RKO (cell line): ENCODE data around the gene PRRT3.
"Not testable (repeated sequence)": the region's sequence is repeated elsewhere in the genome, so short reads cannot be mapped to it uniquely, and the experiment has no call there.

Source experiments
- DNase-seq: peaks from one replicate; pipeline ENCODE4 v3.0.0-alpha.2; 2016; ENCODE audit warnings: low spot score

The PRRT3 gene

GRCh38 chr3:9917820-9918219, 34.4 kb downstream of the PRRT3 start:
- no peak for DNase-seq

- peak; percentile 96 for DNase-seq
Measured at GRCh38 chr3:9916734-9917680, 35.2 kb downstream of the PRRT3 start, which contains the start of gene IL17RC. TSS of gene IL17RC (plus strand) at chr3:9917098. CDS start at chr3:9917316, 218 bp downstream.

GRCh38 chr3:9916346-9916733, 35.9 kb downstream of the PRRT3 start:
- DNase-seq: peak; percentile 57

GRCh38 chr3:9915254-9916141, 36.7 kb downstream of the PRRT3 start:
- peak; percentile 88 for DNase-seq

GRCh38 chr3:9914559-9915253, 37.5 kb downstream of the PRRT3 start:
- peak; percentile 58 for DNase-seq

GRCh38 chr3:9914011-9914410, 38.2 kb downstream of the PRRT3 start:
- no peak for DNase-seq

GRCh38 chr3:9913601-9914000, 38.6 kb downstream of the PRRT3 start:
- no peak for DNase-seq

GRCh38 chr3:9912294-9912935, 39.8 kb downstream of the PRRT3 start:
- DNase-seq: peak; percentile 35

GRCh38 chr3:9911863-9912262, 40.3 kb downstream of the PRRT3 start:
- no peak for DNase-seq

- DNase-seq: no peak
Measured at GRCh38 chr3:9909221-9910013, 42.8 kb downstream of the PRRT3 start.

GRCh38 chr3:9908286-9908685, 43.9 kb downstream of the PRRT3 start:
- no peak for DNase-seq

- DNase-seq: no peak
Measured at GRCh38 chr3:9906480-9906879, 45.7 kb downstream of the PRRT3 start.

- DNase-seq: no peak
Measured at GRCh38 chr3:9903904-9904303, 48.3 kb downstream of the PRRT3 start.

GRCh38 chr3:9903238-9903624, 49.0 kb downstream of the PRRT3 start:
- DNase-seq: peak; percentile 77

GRCh38 chr3:9902372-9903237, 49.6 kb downstream of the PRRT3 start, which contains the start of gene IL17RE:
TSS of gene IL17RE (plus strand) at chr3:9902848. CDS start at chr3:9902933, 85 bp downstream.
- no peak for DNase-seq

- no peak for DNase-seq
Measured at GRCh38 chr3:9901967-9902366, 50.2 kb downstream of the PRRT3 start.

GRCh38 chr3:9900965-9901415, 51.2 kb downstream of the PRRT3 start:
- not testable (repeated sequence) for DNase-seq

GRCh38 chr3:9899289-9899791, 52.9 kb downstream of the PRRT3 start:
- no peak for DNase-seq
